T-helper 2 cell (primary cell): ENCODE measurements around the gene PPP6R3.

ENCODE experiments used
- DNase-seq, 5 experiments: peaks; one replicate each; pipeline versions ENCODE4 v3.0.0 to v3.0.0-alpha.2; 2012 to 2022

PPP6R3 gene

DNA sequence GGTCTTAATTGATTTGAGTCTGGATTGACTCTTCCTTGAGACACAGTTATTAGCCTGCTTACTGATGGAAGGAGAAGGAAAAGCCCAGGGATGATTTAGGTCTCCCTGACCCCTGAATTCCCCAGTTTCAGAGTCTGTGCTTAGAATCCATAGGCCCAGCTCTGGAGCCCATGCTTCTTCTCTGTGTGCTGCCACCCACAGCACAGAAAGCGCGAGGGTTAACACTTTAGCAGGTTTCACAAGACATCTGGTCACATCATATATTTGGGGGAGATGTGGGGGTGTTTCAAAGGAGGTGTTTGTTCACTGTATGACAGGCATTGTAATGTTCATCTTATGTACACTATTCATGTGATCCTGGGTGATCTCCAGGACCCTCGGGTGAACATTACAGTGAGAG is 107.0 kb downstream of the PPP6R3 start:
- no peak for DNase-seq

DNA sequence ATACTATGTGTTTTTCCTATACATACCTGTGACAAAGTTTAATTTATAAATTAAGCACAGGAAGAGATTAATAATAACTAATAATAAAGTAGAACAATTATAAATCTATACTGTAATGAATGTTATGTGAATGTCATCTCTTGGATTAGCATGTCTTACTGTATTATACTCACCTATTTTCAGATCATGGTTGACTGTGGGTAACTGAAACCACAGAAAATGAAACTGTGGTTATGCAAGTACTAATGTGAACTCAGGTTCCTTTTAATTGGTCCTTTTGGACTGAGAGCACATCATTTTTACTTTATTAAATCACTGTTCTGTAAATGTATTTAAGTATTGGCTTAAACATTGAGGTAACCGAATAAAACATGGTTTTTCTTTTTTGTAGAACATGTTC is 108.8 kb downstream of the PPP6R3 start:
- DNase-seq: peak in 1 of 5 experiments; percentile 67

DNA sequence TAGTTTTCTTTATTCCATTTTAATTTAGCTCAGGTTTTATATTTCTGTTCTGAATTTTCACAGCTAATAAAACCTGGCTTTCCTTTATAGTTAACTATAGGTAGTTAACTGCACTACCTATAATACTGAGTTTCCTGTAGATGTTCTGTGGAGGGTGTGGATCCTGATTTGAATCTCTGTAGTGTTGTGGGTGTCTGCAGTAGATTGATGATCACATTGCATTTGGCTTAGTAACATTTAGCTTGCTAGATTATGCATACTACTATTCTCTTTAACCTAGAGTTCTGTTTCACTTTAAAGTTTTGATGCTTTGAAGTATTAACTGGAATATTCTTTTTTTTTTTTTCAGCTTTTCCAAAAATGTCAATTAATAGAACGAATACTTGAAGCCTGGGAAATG is 110.1 kb downstream of the PPP6R3 start:
- DNase-seq: peak in 1 of 5 experiments; percentile 34

DNA sequence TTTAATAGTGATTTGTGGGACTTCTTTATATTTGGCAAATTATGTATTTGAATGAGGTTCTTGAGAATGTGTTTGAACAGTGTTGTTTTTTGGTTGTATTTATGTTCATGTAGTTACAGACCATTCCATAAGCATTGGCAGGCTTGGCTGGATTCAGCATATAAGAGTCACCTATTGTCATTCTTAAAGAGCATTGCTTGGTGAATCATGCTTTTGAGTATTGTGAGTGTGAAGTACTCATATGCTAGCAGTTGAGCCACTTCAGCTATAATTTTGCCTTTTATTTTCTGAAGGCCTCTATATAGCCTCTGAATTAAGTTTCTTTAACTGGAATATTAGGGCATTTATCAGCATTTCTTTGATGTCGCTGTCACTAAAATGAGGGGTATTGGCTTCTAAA is 113.8 kb downstream of the PPP6R3 start:
- DNase-seq: no peak

DNA sequence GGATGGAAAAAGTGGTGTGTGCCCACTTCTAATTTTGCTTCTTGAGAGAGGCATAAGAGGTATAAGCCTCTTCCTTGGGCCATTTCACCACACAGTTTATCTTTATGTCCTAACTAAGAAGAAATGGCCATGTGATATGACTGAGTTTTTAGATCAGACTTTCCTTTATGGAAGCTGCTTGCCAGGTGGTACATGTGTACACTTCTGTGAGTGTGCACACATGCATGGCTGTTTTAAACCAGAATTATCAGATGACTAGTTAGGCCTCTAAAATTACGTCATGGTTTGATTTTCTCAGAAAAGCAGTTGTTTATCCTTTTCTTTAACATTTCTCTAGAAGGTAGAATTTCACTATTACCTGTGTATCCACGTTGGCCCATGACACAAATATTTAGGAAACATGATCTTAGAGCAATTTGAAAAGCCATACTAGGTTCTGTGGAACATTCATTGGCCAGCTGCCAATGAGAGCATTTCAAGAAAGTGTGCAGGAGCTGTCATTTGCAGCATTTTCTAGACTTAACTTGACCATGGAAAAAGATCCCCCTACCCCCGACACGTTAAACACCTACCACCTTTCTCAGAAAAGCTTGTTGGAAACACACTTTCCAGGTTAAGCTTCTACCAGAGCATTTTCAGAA is 114.6 kb downstream of the PPP6R3 start:
- peak in 1 of 5 experiments; percentile 20 for DNase-seq

DNA sequence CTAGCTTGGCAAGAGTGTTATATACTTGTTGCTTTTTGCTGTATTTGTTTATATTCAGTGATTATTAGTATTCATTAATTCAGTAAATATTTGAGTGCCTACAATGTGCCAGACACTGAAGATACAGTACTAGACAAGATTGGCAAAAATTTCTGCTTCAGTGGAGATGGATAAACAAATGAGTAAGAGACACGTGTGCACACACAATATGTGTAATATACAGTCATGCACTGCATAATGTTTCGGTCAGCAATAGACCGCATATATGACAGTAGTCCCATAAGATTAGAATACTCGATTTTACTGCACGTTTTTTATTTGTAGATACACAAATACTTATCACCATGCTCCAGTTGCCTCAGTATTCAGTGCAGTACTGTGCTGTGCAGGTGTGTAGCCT is 118.9 kb downstream of the PPP6R3 start:
- DNase-seq: no peak

DNA sequence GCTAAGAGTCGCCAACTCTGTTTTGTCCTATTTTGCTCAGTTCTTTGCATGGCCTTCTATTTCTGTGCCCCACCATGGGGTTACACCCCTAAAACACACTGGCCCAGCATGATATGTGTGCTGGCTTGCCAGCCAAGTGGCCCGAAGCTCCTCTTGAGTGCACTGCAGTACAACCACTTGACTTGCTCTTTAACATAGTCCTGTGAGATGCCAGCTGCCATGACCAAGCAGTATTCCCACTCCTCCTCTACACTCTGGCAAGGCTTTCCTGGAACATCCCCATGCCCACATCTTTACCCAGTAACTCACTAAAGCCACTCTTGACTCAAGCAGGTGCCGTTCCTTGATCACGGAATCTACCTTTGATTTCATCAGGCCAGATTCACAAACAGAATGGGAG is 120.9 kb downstream of the PPP6R3 start:
- no peak for DNase-seq

DNA sequence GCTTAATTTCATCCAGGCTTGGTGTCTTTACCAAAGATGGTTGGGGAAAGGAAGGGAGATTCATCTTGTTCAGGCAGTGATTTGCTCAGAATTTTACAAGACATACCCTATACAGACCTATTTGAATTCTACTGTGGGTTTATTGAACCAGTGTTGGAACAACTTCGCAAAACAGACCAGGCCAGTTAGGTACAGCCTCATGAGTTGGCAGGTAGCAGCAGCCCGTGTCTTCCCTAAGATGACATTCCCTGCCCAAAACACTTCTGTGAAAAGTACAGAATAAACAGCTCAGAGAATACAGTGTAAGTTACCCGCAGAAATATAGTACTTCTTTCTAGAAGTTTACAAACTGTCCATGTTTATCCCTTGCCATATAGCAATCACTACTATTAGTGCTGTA is 121.3 kb downstream of the PPP6R3 start:
- DNase-seq: no peak

DNA sequence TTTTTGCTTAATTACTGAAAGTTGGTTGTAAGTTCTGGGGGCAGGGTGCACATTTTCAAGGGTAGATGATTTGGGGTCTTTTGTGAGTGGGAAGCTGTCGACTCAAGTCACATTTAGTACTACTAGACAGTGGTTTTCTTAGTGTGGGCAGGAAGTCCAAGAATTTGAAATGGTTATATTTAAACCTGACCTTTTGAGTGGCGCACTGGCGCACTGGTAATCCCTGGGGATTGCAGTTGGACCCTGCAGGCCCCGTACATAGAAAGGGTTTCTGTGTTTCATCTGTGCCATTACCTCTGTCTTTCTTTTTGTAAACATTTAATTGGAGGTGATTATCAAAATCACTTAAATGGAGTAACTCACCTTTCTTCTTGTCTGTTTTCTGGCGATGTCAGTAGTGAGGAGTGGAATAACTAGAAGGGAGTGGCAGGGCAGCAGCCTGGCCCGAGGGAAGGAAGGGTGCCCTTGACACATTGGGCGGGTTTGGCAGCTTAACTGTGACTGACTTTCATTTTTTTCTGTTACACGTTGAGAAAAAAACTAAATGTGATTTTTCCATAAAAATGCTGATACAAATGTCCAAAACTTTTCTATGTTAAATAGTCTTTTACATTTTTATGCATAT is 122.0 kb downstream of the PPP6R3 start:
- DNase-seq: no peak

DNA sequence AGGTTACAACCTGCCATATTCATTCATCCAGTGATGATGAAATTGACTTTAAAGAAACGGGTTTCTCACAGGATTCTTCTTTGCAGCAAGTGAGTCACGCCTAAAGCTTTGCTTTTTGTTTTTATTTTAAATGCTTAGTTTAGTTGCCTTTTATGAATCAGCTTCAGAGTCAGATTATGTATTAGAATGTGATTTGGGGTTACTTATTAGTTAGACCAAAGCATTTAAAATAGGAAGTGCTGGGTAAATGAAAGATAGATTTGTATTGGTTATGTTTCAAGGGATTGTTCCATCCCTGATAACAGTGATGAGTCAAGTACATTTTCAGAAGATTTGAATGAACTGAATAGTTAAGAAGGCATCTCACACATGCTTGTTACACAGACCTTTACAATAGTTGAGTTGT is 122.5 kb downstream of the PPP6R3 start:
- no peak for DNase-seq

DNA sequence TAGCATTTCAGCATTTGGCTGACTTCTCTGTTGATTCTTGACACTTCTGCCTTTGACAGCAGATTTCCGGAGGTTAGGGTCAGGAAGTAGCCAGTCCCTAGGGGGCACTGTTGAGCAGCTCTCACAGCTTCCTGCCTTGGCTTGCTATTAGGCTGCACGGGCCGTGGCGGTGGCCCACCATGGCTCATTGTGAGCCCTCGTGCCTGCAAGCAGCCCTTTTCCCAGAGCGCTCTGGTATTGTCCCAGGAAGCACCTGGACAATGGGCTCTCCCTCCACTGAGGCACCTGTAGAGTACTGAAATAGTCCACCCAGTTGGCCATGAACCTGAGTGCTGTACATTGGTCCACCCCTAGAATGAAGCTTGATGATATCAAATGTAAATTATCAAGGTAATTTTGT is 123.5 kb downstream of the PPP6R3 start:
- peak; percentile 10 to 57 (median 36) for DNase-seq

DNA sequence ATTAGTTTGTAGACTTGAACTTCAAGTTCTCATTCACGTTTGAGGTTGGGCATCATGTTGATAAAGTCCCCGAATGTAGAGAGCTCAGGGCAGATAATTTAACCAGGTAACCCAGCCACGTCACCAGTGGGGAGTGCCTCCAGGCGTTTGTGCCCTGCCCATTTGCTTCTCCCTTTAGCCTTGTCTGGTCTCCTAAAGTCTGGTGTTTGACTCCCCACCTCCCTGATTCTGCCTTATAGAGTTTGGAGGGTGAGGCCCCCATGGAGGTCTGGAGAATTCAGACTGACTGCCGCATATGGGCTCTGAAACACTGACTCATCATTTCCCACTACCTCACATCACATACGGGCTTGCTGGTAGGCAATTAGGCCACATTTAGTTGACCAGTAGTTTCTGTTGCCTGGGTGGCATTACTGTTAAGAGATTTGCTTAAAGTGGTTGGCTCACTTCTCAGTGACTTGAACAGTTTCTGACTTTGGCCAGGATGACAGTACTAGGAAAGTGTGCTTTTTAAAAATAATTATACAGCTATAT is 124.5 kb downstream of the PPP6R3 start:
- no peak for DNase-seq

DNA sequence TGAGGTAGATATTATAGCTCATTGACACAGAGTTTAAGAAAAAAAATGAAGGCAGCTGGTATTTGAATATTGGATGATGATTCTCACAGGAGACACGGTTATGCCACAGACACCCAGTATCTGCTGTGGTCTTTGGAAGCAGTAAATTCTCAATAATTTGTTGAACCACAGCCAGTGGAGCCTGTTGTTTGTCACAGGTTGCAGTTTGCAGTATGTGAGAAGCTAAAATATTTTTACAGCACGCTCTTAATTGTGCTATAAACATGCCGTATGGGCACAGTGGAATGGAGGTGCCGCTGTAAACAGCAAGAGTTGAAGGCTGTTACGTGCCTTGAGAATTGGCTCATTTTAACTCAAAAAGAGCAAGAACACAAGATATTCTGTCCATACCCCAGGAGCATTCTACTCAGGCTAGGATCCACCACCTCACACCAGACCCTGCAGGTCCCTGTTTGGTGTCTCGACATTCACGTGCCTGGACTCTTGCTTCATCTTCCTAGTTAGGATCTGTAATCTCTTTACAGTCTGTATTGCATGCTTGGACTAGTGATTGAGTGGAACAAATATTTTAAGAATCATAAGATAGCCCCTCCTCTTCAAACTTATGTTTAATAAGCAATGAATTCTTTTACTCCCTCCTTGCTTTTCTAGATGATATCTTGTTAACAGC is 129.1 kb downstream of the PPP6R3 start:
- DNase-seq: no peak

DNA sequence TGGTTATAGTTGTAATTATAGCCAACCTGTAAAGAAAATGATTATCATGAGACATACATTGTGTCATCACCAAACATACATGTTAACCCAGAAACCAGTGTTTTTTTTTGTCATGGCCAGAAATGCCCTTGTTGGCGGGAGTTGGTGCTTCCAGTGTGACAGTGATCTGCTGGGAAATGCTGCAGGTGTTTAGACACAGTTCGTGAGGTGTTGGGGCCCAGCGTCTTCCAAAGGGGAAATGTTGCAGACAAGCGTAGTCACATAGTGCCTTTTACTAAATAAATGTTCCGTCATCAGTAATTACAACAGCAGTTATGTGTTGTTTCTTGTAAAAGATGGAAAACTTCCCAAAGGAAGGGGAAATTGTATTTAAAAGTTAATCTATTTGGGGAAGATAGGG is 131.2 kb downstream of the PPP6R3 start:
- DNase-seq: no peak

DNA sequence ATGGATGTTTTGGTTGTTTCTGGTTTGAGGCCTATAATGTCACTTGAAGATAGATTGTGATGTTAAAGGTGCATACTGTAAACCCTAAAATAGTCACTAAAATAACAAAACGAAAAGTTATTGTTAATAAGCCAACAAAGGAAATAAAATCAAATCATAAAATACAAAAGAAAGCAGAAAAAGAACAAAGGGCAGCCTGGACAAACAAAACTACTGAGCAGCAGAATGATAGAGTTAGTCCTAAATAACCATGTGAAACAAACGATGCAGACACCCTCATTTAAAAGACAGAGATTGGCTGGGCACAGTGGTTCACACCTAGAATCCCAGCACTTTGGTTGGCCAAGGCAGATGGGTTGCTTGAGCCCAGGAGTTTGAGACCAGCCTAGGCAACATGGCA is 132.9 kb downstream of the PPP6R3 start:
- no peak for DNase-seq

DNA sequence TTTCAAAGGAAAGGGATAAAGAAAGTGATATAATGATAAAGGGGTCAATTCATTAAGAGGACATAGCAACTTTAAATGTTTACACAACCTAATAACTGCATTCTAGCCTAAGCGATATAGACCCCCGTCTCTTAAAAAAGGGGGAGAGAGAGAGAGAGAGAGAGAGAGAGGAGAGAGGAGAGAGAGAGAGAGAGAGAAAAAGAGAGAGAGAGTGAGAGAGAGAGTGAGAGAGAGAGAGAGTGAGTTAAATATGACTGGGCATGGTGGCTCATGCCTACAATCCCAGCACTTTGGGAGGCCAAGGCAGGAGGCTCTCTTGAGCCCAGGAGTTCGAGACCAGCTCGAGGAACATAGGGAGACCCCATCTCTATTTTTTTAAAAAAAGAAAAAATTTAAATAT is 133.6 kb downstream of the PPP6R3 start:
- no peak for DNase-seq

DNA sequence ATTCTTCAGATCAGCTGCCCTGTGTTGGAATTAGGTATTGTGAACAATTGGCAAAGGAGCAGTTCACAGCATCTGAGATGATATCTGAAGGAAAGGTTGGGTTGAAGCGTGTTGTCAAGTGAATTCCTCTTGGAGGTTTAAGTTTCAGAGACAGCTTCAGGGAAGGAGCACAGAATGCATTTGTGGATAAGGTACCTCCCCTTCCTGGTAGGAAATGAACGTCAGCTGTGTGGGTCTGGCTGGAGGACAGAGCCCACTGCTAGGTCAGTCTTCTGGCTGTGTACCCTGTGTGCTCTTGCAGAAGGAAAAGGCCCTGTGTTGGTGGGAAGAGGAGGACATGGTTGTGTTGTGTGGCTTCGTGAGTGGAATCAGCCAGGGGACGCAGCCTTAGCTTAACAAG is 135.7 kb downstream of the PPP6R3 start:
- DNase-seq: no peak

DNA sequence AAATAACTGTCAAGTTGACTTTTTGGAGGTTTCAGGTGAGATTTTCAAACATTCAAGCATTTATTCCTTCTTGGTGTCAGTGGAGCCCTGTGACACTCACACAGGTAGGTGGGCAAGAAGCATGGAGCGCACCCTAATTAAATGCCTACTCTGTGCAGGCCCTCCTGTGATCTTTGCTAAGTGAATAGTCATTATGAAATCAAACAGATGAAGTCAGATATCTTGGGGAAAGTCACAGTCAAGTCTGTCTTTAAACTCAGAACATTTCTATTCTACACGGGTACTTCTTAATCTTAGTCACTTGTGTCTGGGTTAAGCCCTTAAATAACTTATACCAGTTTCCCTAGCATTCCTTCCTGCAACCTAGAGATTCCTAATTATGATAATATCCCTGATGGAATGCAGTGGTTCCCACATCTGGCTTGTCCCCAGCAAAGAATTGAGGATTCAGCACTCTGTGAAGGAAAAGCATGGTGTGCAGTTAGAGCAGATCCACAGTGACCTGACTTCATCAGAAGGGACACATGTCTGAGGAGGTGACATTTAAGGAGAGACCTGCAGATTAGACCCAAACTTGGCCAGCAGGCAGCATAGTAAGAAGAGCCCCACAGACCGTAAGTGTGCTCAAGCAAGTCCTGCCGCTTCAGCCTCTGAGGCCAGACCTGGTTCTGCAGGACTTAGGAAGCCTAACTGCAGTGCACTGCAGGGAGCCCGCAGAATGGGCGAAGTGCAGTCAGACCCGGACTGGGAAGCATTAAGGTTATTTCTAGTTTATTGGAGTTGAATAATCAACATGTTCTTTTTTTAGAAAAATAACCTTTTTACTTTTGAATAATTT is 138.5 kb downstream of the PPP6R3 start:
- peak in 1 of 5 experiments; percentile 9 for DNase-seq

DNA sequence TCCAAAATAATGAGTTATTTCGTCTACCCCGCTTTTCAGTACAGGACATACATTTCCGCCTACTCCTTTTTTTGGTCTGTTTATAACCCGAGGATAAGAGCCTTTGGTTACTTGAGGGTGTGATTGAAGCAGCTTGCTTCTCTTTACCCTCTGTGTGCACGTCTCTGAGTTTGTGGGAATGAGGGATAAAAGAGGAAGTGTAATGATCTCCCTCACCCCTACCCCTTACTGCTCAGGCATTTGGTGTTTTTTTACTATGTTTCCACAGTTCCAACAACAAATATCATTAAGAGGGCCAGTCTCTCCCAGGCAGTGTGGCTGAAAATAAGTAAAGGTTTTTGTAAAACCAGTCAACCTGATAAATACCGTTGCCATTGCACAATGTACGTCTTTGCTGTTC is 140.6 kb downstream of the PPP6R3 start:
- DNase-seq: no peak

DNA sequence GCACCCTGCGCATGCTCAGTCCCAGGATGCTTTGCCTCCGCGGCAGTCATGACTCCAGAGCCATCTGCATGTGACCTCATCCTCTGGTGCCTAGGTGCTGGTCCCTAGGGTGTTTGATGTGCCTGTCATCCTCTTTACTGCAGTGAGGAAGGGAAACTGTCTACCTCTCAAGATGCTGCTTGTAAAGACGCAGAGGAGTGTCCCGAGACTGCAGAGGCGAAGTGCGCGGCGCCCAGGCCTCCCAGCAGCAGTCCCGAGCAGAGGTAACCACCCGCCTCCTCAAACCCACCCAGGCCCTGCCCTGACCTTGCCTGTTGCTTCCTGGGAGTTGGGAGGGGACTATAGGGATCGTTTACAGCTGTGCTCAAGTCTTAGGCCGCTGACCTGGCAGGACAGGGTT is 149.2 kb downstream of the PPP6R3 start:
- DNase-seq: no peak

DNA sequence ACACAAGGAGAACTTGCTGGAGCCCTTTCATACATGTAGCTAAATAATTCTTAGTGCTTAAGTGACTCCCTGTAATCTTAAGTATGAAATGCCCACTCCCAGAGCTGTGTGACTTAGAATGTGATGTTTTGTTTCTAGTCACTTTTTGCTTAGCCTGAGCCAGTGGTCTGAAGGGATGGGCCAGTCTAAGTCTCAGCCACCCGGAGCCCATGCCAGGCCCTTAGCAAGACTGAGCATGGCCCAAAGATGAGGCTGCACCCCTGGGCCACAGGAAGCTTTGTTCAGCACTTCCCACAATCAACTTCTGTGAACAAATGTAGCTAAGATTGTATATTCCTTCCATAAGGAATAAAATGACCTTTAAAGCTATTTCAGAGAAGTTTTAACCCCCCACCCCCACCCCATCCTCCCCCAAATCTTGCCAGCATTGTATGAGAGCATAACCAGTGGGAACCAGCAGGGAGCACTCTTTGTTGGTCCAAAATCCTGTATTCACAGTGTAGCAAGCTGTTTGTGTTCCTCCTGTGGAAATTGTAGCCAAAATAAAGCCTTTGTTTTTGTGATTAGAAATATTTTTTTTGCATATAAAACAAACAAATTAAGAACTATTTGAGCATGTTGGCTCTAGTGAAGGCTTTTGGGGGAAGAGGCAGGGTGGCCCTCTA is 150.0 kb downstream of the PPP6R3 start:
- DNase-seq: no peak

DNA sequence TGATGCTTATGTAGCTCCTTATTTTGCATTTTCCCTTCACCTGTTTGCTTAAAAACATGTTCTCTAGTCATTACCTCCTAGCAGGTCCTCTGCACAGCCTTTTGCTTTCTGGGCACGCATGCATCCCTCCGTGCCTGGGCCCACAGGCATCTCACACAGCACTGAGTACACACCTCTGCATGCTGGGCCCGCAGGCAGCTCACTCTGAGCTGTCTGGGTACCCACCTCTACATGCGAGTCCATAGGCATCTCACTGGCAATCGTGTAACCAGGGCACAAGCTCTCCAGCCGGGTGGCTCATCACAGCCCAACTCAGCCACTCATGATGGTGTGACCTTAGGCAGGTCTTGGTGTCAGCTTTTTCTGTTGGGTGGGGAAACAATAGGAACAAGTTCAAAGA is 155.1 kb downstream of the PPP6R3 start:
- no peak for DNase-seq
